Central memory CD8-positive, alpha-beta T cell (primary cell): ENCODE measurements around the gene PRR14L.
"Not testable (repeated sequence)": the region's sequence is repeated elsewhere in the genome, so short reads cannot be mapped to it uniquely, and the experiment has no call there.

Experiments used
- ATAC-seq: fragments of 150-1000 bp; cut with Tn5 transposase; replicated peaks from 2 replicates; pipeline ENCODE4 v1.10.0; 2022; ENCODE audit warnings: mild to moderate bottlenecking, moderate FRiP score, moderate number of reproducible peaks; ENCODE audit not compliant: poor library complexity, severe bottlenecking; ENCODE audit errors: extremely low read depth
- DNase-seq, 2 donors: peaks; one replicate each; pipeline ENCODE4 v3.0.0; 2021; ENCODE audit warnings: low spot score in 2 of 2
- H3K27ac Mint-ChIP-seq: one replicate; pipeline ENCODE4 v1.8.0; 2022; ENCODE audit warnings: low read depth, mild to moderate bottlenecking, moderate library complexity, mixed read lengths
- H3K27me3 Mint-ChIP-seq: one replicate; pipeline ENCODE4 v1.8.0; 2022; ENCODE audit warnings: mixed read lengths
- H3K36me3 Mint-ChIP-seq: one replicate; pipeline ENCODE4 v1.8.0; 2022; ENCODE audit warnings: mild to moderate bottlenecking, moderate library complexity, mixed read lengths; ENCODE audit not compliant: insufficient read depth
- H3K4me1 Mint-ChIP-seq: one replicate; pipeline ENCODE4 v1.8.0; 2022; ENCODE audit warnings: mixed read lengths
- H3K4me3 Mint-ChIP-seq: one replicate; pipeline ENCODE4 v1.8.0; 2022; ENCODE audit warnings: mild to moderate bottlenecking, moderate library complexity, mixed read lengths
- H3K9me3 Mint-ChIP-seq: one replicate; pipeline ENCODE4 v1.8.0; 2022; ENCODE audit warnings: mixed read lengths

The PRR14L gene

GRCh38 chr22:31753005-31753633 is 3.2 kb upstream of the PRR14L start:
- Mint-ChIP-seq H3K9me3 (no peaks in the 10 kb centered on the region), H3K4me3 (peak overlapping the region; percentile 83), H3K36me3 (peaks cover 26% of the 10 kb centered on the region), H3K27me3 (no peaks in the 10 kb centered on the region), H3K27ac (peak overlapping the region; percentile 84), H3K4me1 (peaks cover 43% of the 10 kb centered on the region)
- ATAC-seq (no peak), DNase-seq (no peak)

GRCh38 chr22:31752096-31752847 is 2.3 kb upstream of the PRR14L start:
- Mint-ChIP-seq H3K36me3 (peaks cover 28% of the 10 kb centered on the region), H3K9me3 (no peaks in the 10 kb centered on the region), H3K4me3 (peak overlapping the region; percentile 83), H3K27ac (peak overlapping the region; percentile 84), H3K4me1 (peaks cover 51% of the 10 kb centered on the region), H3K27me3 (no peaks in the 10 kb centered on the region)
- DNase-seq (no peak), ATAC-seq (no peak)

- H3K27me3 Mint-ChIP-seq, result no peaks in the 10 kb centered on the region
- peaks cover 50% of the 10 kb centered on the region for H3K4me1 Mint-ChIP-seq
- H3K36me3 Mint-ChIP-seq, result peaks cover 33% of the 10 kb centered on the region
- H3K4me3 Mint-ChIP-seq, result peak overlapping the region; percentile 85
- H3K9me3 Mint-ChIP-seq, result no peaks in the 10 kb centered on the region
- ATAC-seq, result no peak
- peak overlapping the region; percentile 93 for H3K27ac Mint-ChIP-seq
- no peak for DNase-seq
Observed at GRCh38 chr22:31750365-31751284, 693 bp upstream of the PRR14L start.

- peak overlapping the region; percentile 85 for H3K4me3 Mint-ChIP-seq
- H3K36me3 Mint-ChIP-seq, result peaks cover 27% of the 10 kb centered on the region
- no peaks in the 10 kb centered on the region for H3K9me3 Mint-ChIP-seq
- H3K27me3 Mint-ChIP-seq, result no peaks in the 10 kb centered on the region
- ATAC-seq (no peak), DNase-seq (no peak)
- H3K27ac Mint-ChIP-seq, result peak overlapping the region; percentile 93
- H3K4me1 Mint-ChIP-seq, result peaks cover 38% of the 10 kb centered on the region
Observed at GRCh38 chr22:31748490-31748889, 1.4 kb downstream of the PRR14L start.

- H3K4me3 Mint-ChIP-seq, result no peak overlapping the region
- DNase-seq (no peak), ATAC-seq (no peak)
- H3K27me3 Mint-ChIP-seq, result no peaks in the 10 kb centered on the region
- no peak overlapping the region for H3K27ac Mint-ChIP-seq
- no peaks in the 10 kb centered on the region for H3K9me3 Mint-ChIP-seq
- peaks cover 29% of the 10 kb centered on the region for H3K36me3 Mint-ChIP-seq
- H3K4me1 Mint-ChIP-seq, result peaks cover 42% of the 10 kb centered on the region
Observed at GRCh38 chr22:31747441-31747840, 2.5 kb downstream of the PRR14L start.

GRCh38 chr22:31743871-31744270 is 6.1 kb downstream of the PRR14L start:
- Mint-ChIP-seq H3K4me1 (peaks cover 48% of the 10 kb centered on the region), H3K4me3 (no peak overlapping the region), H3K27me3 (no peaks in the 10 kb centered on the region), H3K9me3 (no peaks in the 10 kb centered on the region), H3K36me3 (peaks cover 40% of the 10 kb centered on the region), H3K27ac (no peak overlapping the region)
- no peak for ATAC-seq
- no peak for DNase-seq

DNA sequence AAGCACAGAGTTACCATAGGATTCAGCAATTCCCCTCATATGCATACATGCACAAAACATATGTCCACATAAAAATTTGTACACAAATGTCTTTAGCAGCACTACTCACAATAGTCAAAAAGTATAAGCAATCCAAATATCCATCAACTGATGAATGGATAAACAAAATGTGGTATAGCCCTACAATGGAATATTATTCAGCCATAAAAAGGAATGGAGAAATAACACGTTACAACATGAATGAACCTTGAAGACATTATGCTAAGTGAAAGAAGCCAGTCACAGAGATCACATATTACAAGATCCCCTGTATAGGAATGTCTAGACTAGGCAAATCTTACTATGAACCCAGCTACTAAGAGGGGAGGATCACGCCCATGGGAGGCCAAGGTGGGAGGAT is 7.2 kb downstream of the PRR14L start:
- H3K4me1 Mint-ChIP-seq, result peaks cover 46% of the 10 kb centered on the region
- no peak for DNase-seq
- H3K4me3 Mint-ChIP-seq, result no peak overlapping the region
- peak overlapping the region; percentile 42 for H3K27ac Mint-ChIP-seq
- ATAC-seq, result no peak
- H3K27me3 Mint-ChIP-seq, result no peaks in the 10 kb centered on the region
- peaks cover 47% of the 10 kb centered on the region for H3K36me3 Mint-ChIP-seq
- H3K9me3 Mint-ChIP-seq, result no peaks in the 10 kb centered on the region

DNA sequence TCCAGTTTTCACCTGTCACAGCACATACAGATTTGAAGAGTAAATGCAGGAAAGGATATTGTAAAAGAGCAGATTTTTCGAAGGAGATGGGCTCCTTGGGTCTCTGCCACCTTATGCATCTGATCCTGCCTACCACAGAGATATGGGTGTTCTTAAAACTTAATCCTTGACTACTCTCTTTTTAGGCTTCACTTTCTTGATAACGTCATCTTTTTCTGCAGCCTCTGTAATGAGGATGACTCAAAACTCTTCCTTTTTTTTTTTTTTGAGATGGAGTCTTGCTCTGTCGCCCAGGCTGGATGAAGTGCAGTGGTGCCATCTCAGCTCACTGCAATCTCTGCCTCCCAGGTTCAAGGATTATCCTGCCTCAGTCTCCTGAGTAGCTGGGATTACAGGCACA is 7.8 kb downstream of the PRR14L start:
- Mint-ChIP-seq H3K4me1 (peaks cover 43% of the 10 kb centered on the region), H3K27me3 (no peaks in the 10 kb centered on the region), H3K27ac (no peak overlapping the region), H3K36me3 (peaks cover 43% of the 10 kb centered on the region), H3K9me3 (no peaks in the 10 kb centered on the region), H3K4me3 (no peak overlapping the region)
- no peak for ATAC-seq
- no peak for DNase-seq

GRCh38 chr22:31740314-31740713 is 9.6 kb downstream of the PRR14L start:
- Mint-ChIP-seq H3K36me3 (peaks cover 35% of the 10 kb centered on the region), H3K4me1 (peaks cover 43% of the 10 kb centered on the region)
- not testable (repeated sequence) for H3K9me3 Mint-ChIP-seq, DNase-seq, H3K27ac Mint-ChIP-seq, ATAC-seq, H3K27me3 Mint-ChIP-seq, H3K4me3 Mint-ChIP-seq

GRCh38 chr22:31739795-31740201 is 10.1 kb downstream of the PRR14L start:
- Mint-ChIP-seq H3K9me3 (no peaks in the 10 kb centered on the region), H3K4me1 (peaks cover 43% of the 10 kb centered on the region), H3K36me3 (peaks cover 36% of the 10 kb centered on the region), H3K27ac (no peak overlapping the region), H3K27me3 (no peaks in the 10 kb centered on the region), H3K4me3 (no peak overlapping the region)
- no peak for DNase-seq
- no peak for ATAC-seq

GRCh38 chr22:31738566-31738965 is 11.4 kb downstream of the PRR14L start:
- no peaks in the 10 kb centered on the region for H3K27me3 Mint-ChIP-seq
- no peak overlapping the region for H3K4me3 Mint-ChIP-seq
- no peaks in the 10 kb centered on the region for H3K9me3 Mint-ChIP-seq
- H3K4me1 Mint-ChIP-seq, result peaks cover 47% of the 10 kb centered on the region
- DNase-seq (no peak), ATAC-seq (no peak)
- H3K36me3 Mint-ChIP-seq, result peaks cover 35% of the 10 kb centered on the region
- H3K27ac Mint-ChIP-seq, result peak overlapping the region; percentile 78

GRCh38 chr22:31737932-31738331 is 12.0 kb downstream of the PRR14L start:
- Mint-ChIP-seq H3K27me3 (no peaks in the 10 kb centered on the region), H3K27ac (peak overlapping the region; percentile 78), H3K4me1 (peaks cover 49% of the 10 kb centered on the region), H3K36me3 (peaks cover 41% of the 10 kb centered on the region), H3K9me3 (no peaks in the 10 kb centered on the region), H3K4me3 (no peak overlapping the region)
- DNase-seq (no peak), ATAC-seq (no peak)
